Measurements from ENCODE around the gene RAP2A. TPM values are rescaled to one million over a fixed set of nuclear protein-coding genes. Genes with fewer than 3 reads are reported as not detected.

RAP2A gene
- 40.5 and 42.2 TPM in 2 replicates for total RNA-seq (2014; rRNA removed; shearing (Covaris generic))

GRCh38 chr13:97433727-97434396 lies at the start of gene RAP2A:
TSS of gene RAP2A (plus strand) at chr13:97434169. CDS start at chr13:97434471, 302 bp downstream.
- peak; percentile 75 for DNase-seq (ENCODE audit: low spot score)

GRCh38 chr13:97384371-97384770 lies 49.6 kb upstream of the RAP2A start:
- no peak for DNase-seq (ENCODE audit: low spot score)

- no peak for DNase-seq (ENCODE audit: low spot score)
Measured at GRCh38 chr13:97385146-97385545, 48.8 kb upstream of the RAP2A start.

- DNase-seq (ENCODE audit: low spot score) = no peak
Measured at GRCh38 chr13:97385854-97386253, 48.1 kb upstream of the RAP2A start.

GRCh38 chr13:97386801-97387484 lies 47.0 kb upstream of the RAP2A start:
- DNase-seq (ENCODE audit: low spot score) = no peak

- no peak for DNase-seq (ENCODE audit: low spot score)
Measured at GRCh38 chr13:97387485-97387839, 46.5 kb upstream of the RAP2A start.

- DNase-seq (ENCODE audit: low spot score) = no peak
Measured at GRCh38 chr13:97387890-97388289, 46.1 kb upstream of the RAP2A start.

GRCh38 chr13:97388373-97388772 lies 45.6 kb upstream of the RAP2A start:
- no peak for DNase-seq (ENCODE audit: low spot score)

- DNase-seq (ENCODE audit: low spot score) = no peak
Measured at GRCh38 chr13:97390941-97391600, 42.9 kb upstream of the RAP2A start.

- no peak for DNase-seq (ENCODE audit: low spot score)
Measured at GRCh38 chr13:97392020-97392419, 41.9 kb upstream of the RAP2A start.

- no peak for DNase-seq (ENCODE audit: low spot score)
Measured at GRCh38 chr13:97394542-97394941, 39.4 kb upstream of the RAP2A start.

GRCh38 chr13:97395447-97396136 lies 38.4 kb upstream of the RAP2A start:
- peak; percentile 42 for DNase-seq (ENCODE audit: low spot score)

- DNase-seq (ENCODE audit: low spot score) = no peak
Measured at GRCh38 chr13:97397267-97397666, 36.7 kb upstream of the RAP2A start.

- DNase-seq (ENCODE audit: low spot score) = no peak
Measured at GRCh38 chr13:97401421-97401820, 32.5 kb upstream of the RAP2A start.

GRCh38 chr13:97403893-97404750 lies 29.8 kb upstream of the RAP2A start:
- no peak for DNase-seq (ENCODE audit: low spot score)

- DNase-seq (ENCODE audit: low spot score) = no peak
Measured at GRCh38 chr13:97407540-97407939, 26.4 kb upstream of the RAP2A start.

- DNase-seq (ENCODE audit: low spot score) = no peak
Measured at GRCh38 chr13:97408938-97409337, 25.0 kb upstream of the RAP2A start.

GRCh38 chr13:97411984-97412383 lies 22.0 kb upstream of the RAP2A start:
- DNase-seq (ENCODE audit: low spot score) = no peak

- no peak for DNase-seq (ENCODE audit: low spot score)
Measured at GRCh38 chr13:97413694-97414093, 20.3 kb upstream of the RAP2A start.

- DNase-seq (ENCODE audit: low spot score) = no peak
Measured at GRCh38 chr13:97414392-97414791, 19.6 kb upstream of the RAP2A start.

GRCh38 chr13:97417698-97418097 lies 16.3 kb upstream of the RAP2A start:
- no peak for DNase-seq (ENCODE audit: low spot score)

All from A172 (cell line).